Suprapubic skin (tissue), 4 donors: ENCODE results near the gene MME. TPM values are rescaled to one million over a fixed set of nuclear protein-coding genes. Genes with fewer than 3 reads are reported as not detected.
A peak's percentile ranks its signal among the peaks of the same experiment; 100 is the strongest.

Source experiments
- DNase-seq, 2 donors: peaks; one replicate each; pipeline ENCODE4 v3.0.0-alpha.2; 2019; ENCODE audit warnings: low spot score in 2 of 2
- H3K27ac ChIP-seq: fragments of 200-600 bp; sonication (generic); one replicate; pipeline ENCODE4 v1.5.1; 2019
- H3K27me3 ChIP-seq: fragments of 200-600 bp; sonication (generic); one replicate; pipeline ENCODE4 v1.5.1; 2019
- H3K36me3 ChIP-seq: fragments of 200-600 bp; sonication (generic); one replicate; pipeline ENCODE4 v1.5.1; 2019
- H3K4me1 ChIP-seq: fragments of 200-600 bp; sonication (generic); one replicate; pipeline ENCODE4 v1.5.1; 2019
- H3K4me3 ChIP-seq: fragments of 200-600 bp; sonication (generic); one replicate; pipeline ENCODE4 v1.5.1; 2019; ENCODE audit warnings: mild to moderate bottlenecking
- H3K9me3 ChIP-seq: fragments of 200-600 bp; sonication (generic); one replicate; pipeline ENCODE4 v1.5.1; 2019
- CTCF ChIP-seq, 2 donors: fragments of 200-600 bp in 1 of 2; fragments of 450-650 bp in 1 of 2; sonication (generic) in 1 of 2; IDR thresholded peaks; one replicate each; pipeline ENCODE4 v1.5.1; 2016 to 2019; ENCODE audit warnings: antibody characterized with exemption in 2 of 2, mild to moderate bottlenecking in 1 of 2, moderate library complexity in 1 of 2
- EP300 ChIP-seq: sonication (generic); formaldehyde crosslinking; IDR thresholded peaks from one replicate; pipeline ENCODE4 v1.6.1; 2017; ENCODE audit warnings: antibody characterized with exemption
- POLR2A ChIP-seq, 2 donors: fragments of 450-650 bp; IDR thresholded peaks; one replicate each; pipeline ENCODE4 v1.6.1; 2017; ENCODE audit warnings: antibody characterized with exemption in 2 of 2, mild to moderate bottlenecking in 2 of 2, moderate library complexity in 2 of 2
- POLR2AphosphoS5 ChIP-seq, 3 donors: sonication (generic); formaldehyde crosslinking; IDR thresholded peaks; one replicate each; pipeline ENCODE4 v1.6.1; 2017; ENCODE audit warnings: antibody characterized with exemption in 3 of 3
- WGBS: methylation state at CpG from one replicate; pipeline ENCODE4 v1.1.5; 2018; 5-methylcytosine and 5-hydroxymethylcytosine counted together
- total RNA-seq, 4 donors: library from RNA; depleted of rRNA; stranded (reverse); fragments of >200 nt; gene quantifications; one replicate each; pipeline ENCODE4 v1.1.0, GENCODE V29; 2016

MME gene
- total RNA-seq, 4 donors from 2014 or later: 1.9 to 8.2 (median 6.4) TPM

- WGBS: 77% methylated on average over 5 of the region's 5 CpGs
- no peak overlapping the region for H3K4me3 ChIP-seq
- no peaks in the 10 kb centered on the region for H3K36me3 ChIP-seq
- peak overlapping the region; percentile 9 for H3K27ac ChIP-seq
- DNase-seq: no peak
- H3K4me1 ChIP-seq: peaks cover 3% of the 10 kb centered on the region
- H3K9me3 ChIP-seq: no peaks in the 10 kb centered on the region
- no peak for TF ChIP-seq CTCF (IDR thresholded peaks at IDR 0.05)
- H3K27me3 ChIP-seq: no peaks in the 10 kb centered on the region
Measured at GRCh38 chr3:155196131-155197021, 116.3 kb downstream of the MME start.

- Histone ChIP-seq H3K9me3 (no peaks in the 10 kb centered on the region), H3K36me3 (no peaks in the 10 kb centered on the region), H3K27ac (no peak overlapping the region), H3K4me3 (no peak overlapping the region), H3K4me1 (peaks cover 3% of the 10 kb centered on the region), H3K27me3 (no peaks in the 10 kb centered on the region)
- WGBS: 59% methylated on average over 2 of the region's 2 CpGs
- TF ChIP-seq POLR2AphosphoS5 (IDR thresholded peaks at IDR 0.05) (no peak), POLR2A (IDR thresholded peaks at IDR 0.05) (no peak), EP300 (no peak), CTCF (IDR thresholded peaks at IDR 0.05) (no peak)
- no peak for DNase-seq
Measured at GRCh38 chr3:155197786-155198185, 117.7 kb downstream of the MME start.

GRCh38 chr3:155202626-155203025 is 122.5 kb downstream of the MME start:
- Histone ChIP-seq H3K4me3 (no peak overlapping the region), H3K27me3 (no peaks in the 10 kb centered on the region), H3K4me1 (no peaks in the 10 kb centered on the region), H3K27ac (no peak overlapping the region), H3K36me3 (no peaks in the 10 kb centered on the region), H3K9me3 (no peaks in the 10 kb centered on the region)
- WGBS: 62% methylated on average over 4 of the region's 4 CpGs
- DNase-seq: no peak
- no peak for TF ChIP-seq POLR2A (IDR thresholded peaks at IDR 0.05)
- TF ChIP-seq EP300: no peak
- TF ChIP-seq CTCF (IDR thresholded peaks at IDR 0.05): no peak
- no peak for TF ChIP-seq POLR2AphosphoS5 (IDR thresholded peaks at IDR 0.05)

GRCh38 chr3:155204851-155205250 is 124.7 kb downstream of the MME start:
- H3K4me1 ChIP-seq: no peaks in the 10 kb centered on the region
- no peak overlapping the region for H3K27ac ChIP-seq
- TF ChIP-seq POLR2AphosphoS5 (IDR thresholded peaks at IDR 0.05) (no peak), CTCF (IDR thresholded peaks at IDR 0.05) (no peak), POLR2A (IDR thresholded peaks at IDR 0.05) (no peak), EP300 (no peak)
- H3K4me3 ChIP-seq: no peak overlapping the region
- no peaks in the 10 kb centered on the region for H3K27me3 ChIP-seq
- no peaks in the 10 kb centered on the region for H3K9me3 ChIP-seq
- no peaks in the 10 kb centered on the region for H3K36me3 ChIP-seq
- no peak for DNase-seq

- Histone ChIP-seq H3K9me3 (no peaks in the 10 kb centered on the region), H3K4me1 (no peaks in the 10 kb centered on the region), H3K36me3 (no peaks in the 10 kb centered on the region), H3K27me3 (no peaks in the 10 kb centered on the region), H3K27ac (no peak overlapping the region), H3K4me3 (no peak overlapping the region)
- no peak for DNase-seq
- WGBS: 78% methylated on average over 4 of the region's 4 CpGs
- no peak for TF ChIP-seq POLR2A (IDR thresholded peaks at IDR 0.05)
- TF ChIP-seq POLR2AphosphoS5 (IDR thresholded peaks at IDR 0.05): no peak
- no peak for TF ChIP-seq CTCF (IDR thresholded peaks at IDR 0.05)
- TF ChIP-seq EP300: no peak
Measured at GRCh38 chr3:155208183-155208800, 128.2 kb downstream of the MME start.
